ENCODE measurements around the gene DGKB. TPM values are rescaled to one million over a fixed set of nuclear protein-coding genes. Genes with fewer than 3 reads are reported as not detected.

DGKB gene
- total and polyA plus RNA-seq, 9 donors, result under 0.01 to 1.3 (median 0.28) TPM; not detected in 2

DNA sequence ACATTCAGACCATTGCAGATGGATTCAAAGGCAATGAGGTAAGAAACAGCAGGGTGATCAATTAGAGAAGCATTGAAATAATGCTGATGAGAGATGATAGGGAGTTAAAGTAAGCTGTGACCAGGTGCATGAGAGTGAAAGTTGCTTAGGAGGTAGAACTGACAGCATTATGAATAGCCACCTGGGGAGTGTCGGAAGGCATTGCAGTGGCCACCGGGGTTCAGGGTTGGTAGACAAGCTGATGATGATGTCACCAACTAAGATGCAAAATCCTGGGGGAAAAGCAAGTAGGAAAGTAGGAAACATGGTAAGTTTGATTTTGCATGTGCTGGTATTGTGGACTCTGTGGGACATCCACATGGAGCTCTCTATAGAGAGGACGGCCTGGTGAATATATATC, 701.2 kb downstream of the DGKB start:
- intact Hi-C loops (cut with DNase I), result no loop called here
- Histone ChIP-seq H3K36me3 (no peaks in the 10 kb centered on the region), H3K4me3 (no peak overlapping the region), H3K27me3 (no peaks in the 10 kb centered on the region), H3K9me3 (no peaks in the 10 kb centered on the region), H3K27ac (no peak overlapping the region), H3K4me1 (ENCODE audit: insufficient read depth) (no peaks in the 10 kb centered on the region)
- 89 to 91% (median 89%) methylated on average over 3 of the region's 3 CpGs for WGBS, 3 donors
- TF ChIP-seq, protein P1, sequence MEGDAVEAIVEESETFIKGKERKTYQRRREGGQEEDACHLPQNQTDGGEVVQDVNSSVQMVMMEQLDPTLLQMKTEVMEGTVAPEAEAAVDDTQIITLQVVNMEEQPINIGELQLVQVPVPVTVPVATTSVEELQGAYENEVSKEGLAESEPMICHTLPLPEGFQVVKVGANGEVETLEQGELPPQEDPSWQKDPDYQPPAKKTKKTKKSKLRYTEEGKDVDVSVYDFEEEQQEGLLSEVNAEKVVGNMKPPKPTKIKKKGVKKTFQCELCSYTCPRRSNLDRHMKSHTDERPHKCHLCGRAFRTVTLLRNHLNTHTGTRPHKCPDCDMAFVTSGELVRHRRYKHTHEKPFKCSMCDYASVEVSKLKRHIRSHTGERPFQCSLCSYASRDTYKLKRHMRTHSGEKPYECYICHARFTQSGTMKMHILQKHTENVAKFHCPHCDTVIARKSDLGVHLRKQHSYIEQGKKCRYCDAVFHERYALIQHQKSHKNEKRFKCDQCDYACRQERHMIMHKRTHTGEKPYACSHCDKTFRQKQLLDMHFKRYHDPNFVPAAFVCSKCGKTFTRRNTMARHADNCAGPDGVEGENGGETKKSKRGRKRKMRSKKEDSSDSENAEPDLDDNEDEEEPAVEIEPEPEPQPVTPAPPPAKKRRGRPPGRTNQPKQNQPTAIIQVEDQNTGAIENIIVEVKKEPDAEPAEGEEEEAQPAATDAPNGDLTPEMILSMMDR (IDR thresholded peaks at IDR 0.05), result no peak
- TF ChIP-seq POLR2A (IDR thresholded peaks at IDR 0.05) (no peak), EP300 (IDR thresholded peaks at IDR 0.05) (no peak)
- DNase-seq, result no peak

DNA sequence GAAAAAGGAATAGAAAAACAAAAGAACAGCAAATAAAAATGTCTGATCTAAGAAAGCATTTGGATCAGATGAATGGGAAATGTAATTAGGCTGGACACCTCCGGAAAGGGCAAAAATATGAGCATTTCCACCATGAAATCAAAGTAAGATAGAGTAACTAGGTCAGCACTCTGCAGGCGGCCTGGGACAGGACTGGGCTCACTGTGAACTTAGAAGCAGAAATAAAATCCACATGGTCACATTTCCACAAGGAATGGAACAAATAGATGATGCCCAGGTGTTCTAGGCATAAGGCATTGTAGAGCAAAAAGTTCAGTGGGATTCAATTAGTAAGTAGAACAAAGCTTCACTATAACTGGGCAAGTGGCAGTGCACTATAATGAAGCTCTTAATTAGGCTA, 703.2 kb downstream of the DGKB start:
- Histone ChIP-seq H3K27me3 (no peaks in the 10 kb centered on the region), H3K4me3 (no peak overlapping the region), H3K9me3 (no peaks in the 10 kb centered on the region), H3K27ac (no peak overlapping the region), H3K4me1 (ENCODE audit: insufficient read depth) (no peaks in the 10 kb centered on the region), H3K36me3 (no peaks in the 10 kb centered on the region)
- 92 to 93% (median 92%) methylated on average over 2 of the region's 2 CpGs for WGBS, 3 donors
- TF ChIP-seq, protein P1 (IDR thresholded peaks at IDR 0.05), result no peak
- TF ChIP-seq EP300 (IDR thresholded peaks at IDR 0.05) (no peak), POLR2A (IDR thresholded peaks at IDR 0.05) (no peak)
- DNase-seq, result no peak
- intact Hi-C loops (cut with DNase I), result no loop called here

DNA sequence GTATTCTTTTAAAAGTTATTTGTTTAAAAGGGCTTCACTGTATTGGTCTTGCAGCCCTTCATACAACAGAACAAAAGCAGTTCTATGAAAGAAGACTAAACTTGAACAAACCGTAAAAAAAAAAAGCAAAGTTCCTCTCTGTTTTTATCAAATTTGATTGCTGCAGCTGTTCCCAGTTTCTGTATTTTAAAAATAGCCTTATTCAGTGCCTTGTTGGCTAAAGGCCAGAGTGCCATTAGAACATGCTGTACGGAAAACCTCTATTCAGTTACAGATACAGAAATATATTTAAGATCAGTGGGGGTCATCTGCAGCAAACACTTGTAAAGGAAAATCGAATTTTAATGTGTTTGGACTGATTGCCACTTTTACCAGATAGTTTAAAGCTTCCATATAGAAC, 705.3 kb downstream of the DGKB start:
- TF ChIP-seq, protein P1 (IDR thresholded peaks at IDR 0.05), result no peak
- TF ChIP-seq POLR2A (IDR thresholded peaks at IDR 0.05) (no peak), EP300 (IDR thresholded peaks at IDR 0.05) (no peak)
- H3K4me1 ChIP-seq (ENCODE audit: insufficient read depth), result no peaks in the 10 kb centered on the region
- DNase-seq, result no peak
- H3K9me3 ChIP-seq, result no peaks in the 10 kb centered on the region
- 3 to 5% (median 3%) methylated on average over 3 of the region's 3 CpGs for WGBS, 3 donors
- intact Hi-C loops (cut with DNase I), result no loop called here
- no peak overlapping the region for H3K4me3 ChIP-seq
- H3K27me3 ChIP-seq, result no peaks in the 10 kb centered on the region
- H3K36me3 ChIP-seq, result no peaks in the 10 kb centered on the region
- no peak overlapping the region for H3K27ac ChIP-seq

DNA sequence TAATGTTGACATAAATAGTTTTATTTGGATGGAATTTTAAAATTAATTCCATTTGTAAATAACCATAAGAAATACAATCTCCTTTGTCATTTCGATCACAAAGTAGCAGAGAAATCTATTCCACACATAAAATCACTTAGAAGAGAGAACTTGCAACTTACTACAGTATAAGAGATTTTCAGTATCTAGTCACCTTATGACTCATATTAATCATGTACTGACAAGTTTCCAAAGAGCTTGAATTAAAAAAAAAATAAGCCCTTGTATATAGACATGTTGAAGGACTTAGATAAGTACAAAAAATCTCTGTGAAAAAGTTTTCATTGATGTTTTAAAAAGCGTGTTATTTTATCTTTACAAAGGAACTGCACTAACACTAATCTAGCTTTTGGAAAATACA, 706.0 kb downstream of the DGKB start:
- no peak for TF ChIP-seq POLR2A (IDR thresholded peaks at IDR 0.05)
- TF ChIP-seq EP300 (IDR thresholded peaks at IDR 0.05), result no peak
- TF ChIP-seq, protein P1 (IDR thresholded peaks at IDR 0.05), result no peak
- no peak overlapping the region for H3K27ac ChIP-seq
- no peak for DNase-seq
- no peaks in the 10 kb centered on the region for H3K27me3 ChIP-seq
- H3K36me3 ChIP-seq, result no peaks in the 10 kb centered on the region
- intact Hi-C loops (cut with DNase I), result no loop called here
- no peak overlapping the region for H3K4me3 ChIP-seq
- 30 to 40% (median 37%) methylated on average over 2 of the region's 2 CpGs for WGBS, 3 donors
- no peaks in the 10 kb centered on the region for H3K4me1 ChIP-seq (ENCODE audit: insufficient read depth)
- no peaks in the 10 kb centered on the region for H3K9me3 ChIP-seq

DNA sequence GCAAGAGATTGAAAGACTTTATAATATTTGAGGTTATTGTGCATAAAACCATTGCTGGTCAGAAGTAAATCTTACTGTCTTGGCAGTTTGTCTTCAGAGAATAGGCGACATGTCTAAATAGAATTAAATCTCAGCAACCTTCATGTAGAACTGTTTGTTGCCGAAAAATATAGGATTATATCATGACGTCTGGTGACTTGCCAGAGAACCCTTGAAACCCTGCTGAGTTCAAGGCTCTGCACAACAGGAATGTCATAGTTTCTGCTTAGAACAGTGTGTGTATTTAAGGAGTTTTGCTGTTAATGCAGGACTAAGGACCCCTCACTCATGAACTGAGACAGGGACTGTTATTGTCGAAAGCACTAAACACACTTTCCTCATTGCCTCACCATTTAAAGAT, 706.7 kb downstream of the DGKB start:
- TF ChIP-seq, protein P1 (IDR thresholded peaks at IDR 0.05), result no peak
- TF ChIP-seq POLR2A (IDR thresholded peaks at IDR 0.05) (no peak), EP300 (IDR thresholded peaks at IDR 0.05) (no peak)
- Histone ChIP-seq H3K36me3 (no peaks in the 10 kb centered on the region), H3K9me3 (no peaks in the 10 kb centered on the region), H3K4me1 (ENCODE audit: insufficient read depth) (no peaks in the 10 kb centered on the region), H3K27me3 (no peaks in the 10 kb centered on the region), H3K27ac (no peak overlapping the region), H3K4me3 (no peak overlapping the region)
- DNase-seq, result no peak
- intact Hi-C loops (cut with DNase I), result no loop called here
- 34 to 45% (median 39%) methylated on average over 4 of the region's 4 CpGs for WGBS, 3 donors

Measured in ovary (tissue), 9 donors.